GM19025 (cell line): ENCODE data around the gene TSHZ2.
"Not testable (repeated sequence)": the region's sequence is repeated elsewhere in the genome, so short reads cannot be mapped to it uniquely, and the experiment has no call there.

ENCODE experiments used
- ATAC-seq: cut with Tn5 transposase; IDR thresholded peaks from one replicate; pipeline ENCODE4 v1.9.1; 2021; ENCODE audit warnings: mild to moderate bottlenecking, low read depth, moderate library complexity; ENCODE audit not compliant: unreplicated experiment

Gene TSHZ2

DNA sequence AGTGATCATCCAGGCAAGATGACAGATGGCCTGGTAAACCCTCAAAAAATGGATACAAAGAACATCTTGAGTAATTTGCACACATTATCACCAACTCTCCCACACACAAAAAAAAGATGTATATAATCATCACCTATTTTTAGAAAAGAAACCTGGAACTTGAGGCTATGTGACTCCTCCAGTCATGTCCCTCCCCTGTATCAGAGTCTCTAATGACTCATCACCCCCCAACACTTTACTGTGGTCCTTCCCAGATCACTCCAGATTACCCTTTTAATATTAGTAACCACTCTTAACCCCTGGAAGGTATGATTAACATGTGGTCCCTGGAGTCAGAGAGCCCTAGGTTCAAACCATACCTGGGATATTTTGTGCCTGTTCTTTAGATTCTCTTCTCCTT, 476.7 kb downstream of the TSHZ2 start:
- no peak for ATAC-seq

DNA sequence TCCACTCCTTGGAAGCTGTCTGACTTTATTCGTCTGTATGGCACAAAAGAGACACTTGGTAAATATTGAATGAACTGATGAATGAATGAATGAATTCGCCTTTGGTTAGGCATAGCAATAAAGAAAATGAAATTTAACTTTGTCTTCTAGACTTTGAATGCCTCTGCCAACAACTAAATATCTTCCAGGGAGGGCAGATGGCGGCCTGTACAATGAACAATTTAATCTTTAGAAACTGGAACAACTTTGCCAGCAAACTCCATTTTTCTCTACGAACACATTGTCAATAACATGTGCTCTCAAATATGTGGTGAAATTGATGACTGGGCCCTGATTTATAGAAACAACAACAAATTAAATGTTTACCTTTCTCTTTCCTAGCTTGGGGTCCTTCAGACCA, 480.9 kb downstream of the TSHZ2 start:
- no peak for ATAC-seq

DNA sequence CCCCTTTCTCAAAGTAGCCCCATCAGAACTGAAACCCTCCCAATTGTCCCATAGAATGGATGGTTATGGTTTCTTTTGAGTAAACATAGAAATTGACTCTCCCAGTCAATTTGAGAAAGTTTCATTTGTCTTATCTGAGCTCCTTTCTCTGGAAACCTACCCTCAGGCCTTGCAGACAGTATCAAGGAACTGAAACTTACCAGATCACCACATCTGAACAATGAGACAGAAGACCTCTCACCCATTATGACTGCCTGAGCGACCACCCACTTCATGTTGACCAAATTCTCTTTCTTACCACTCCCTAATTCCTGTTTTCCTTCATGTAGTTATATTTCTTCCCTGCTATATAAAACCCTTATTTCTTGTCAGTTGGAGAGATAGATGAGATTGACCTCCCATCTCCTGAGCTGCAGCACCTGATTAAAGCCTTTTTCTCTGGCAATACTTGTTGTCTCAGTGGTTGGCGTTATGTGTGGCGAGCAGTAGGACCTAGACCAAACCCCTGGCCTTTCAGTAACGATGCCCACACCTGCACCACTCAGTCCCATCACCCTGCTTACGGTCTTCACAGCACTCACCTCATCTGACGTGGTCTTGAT, 482.6 kb downstream of the TSHZ2 start:
- no peak for ATAC-seq

DNA sequence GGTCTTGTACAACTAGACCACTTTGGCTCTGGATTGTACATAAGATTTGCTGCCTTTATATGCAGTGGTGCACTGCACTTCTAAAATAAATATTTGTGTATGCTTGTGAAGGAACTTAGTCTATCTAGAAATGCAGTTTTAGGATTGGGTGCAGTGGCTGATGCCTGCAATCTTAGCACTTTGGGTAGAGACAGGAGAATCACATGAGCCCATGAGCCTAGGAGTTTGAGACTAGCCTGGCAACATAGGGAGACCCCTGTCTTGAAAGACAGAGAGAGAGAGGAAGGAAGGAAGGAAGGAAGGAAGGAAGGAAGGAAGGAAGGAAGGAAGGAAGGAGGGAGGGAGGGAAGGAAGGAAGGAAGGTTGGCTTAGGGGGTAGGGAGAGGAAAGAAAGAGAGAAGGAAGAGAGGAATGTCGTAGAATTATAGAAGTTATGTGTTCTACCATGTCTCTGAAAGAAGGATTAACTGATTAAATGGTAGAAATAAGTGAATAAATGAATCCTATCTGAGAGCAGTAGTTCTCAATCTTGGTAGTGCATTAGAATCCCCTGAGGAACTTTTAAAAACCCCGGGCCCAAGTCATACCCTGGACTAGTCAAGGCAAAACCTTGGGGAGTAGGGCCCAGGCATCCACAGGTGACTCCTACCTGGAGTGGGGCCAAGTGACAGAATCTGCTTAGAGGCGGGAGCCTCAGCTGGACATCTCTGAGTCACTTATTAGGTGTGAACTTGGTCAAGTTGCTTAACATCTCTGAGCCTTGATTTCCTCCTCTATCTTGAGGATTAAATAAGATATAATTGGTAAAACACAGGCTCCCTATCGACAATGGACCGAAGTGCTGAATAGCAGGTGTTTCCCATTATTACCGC, 491.2 kb downstream of the TSHZ2 start:
- no peak for ATAC-seq

DNA sequence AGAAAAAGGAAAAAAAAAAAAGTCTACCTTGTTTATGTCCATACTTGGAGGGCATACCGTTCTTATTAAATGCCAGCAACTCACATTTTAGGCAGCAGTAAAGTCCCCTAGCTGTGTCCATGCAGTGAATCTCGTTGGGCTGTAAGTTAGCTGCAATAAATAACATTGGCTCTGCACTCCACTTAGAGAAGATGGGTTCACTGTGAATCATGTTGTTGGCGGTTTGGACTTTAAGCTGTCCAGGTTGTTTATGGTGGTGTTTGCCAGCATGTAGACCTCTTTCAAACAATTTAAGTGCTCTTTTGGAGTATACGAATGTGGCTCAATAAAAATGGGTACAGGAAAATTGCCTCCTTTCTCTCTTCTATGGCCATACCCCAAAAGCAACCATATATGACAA, 494.1 kb downstream of the TSHZ2 start:
- no peak for ATAC-seq

DNA sequence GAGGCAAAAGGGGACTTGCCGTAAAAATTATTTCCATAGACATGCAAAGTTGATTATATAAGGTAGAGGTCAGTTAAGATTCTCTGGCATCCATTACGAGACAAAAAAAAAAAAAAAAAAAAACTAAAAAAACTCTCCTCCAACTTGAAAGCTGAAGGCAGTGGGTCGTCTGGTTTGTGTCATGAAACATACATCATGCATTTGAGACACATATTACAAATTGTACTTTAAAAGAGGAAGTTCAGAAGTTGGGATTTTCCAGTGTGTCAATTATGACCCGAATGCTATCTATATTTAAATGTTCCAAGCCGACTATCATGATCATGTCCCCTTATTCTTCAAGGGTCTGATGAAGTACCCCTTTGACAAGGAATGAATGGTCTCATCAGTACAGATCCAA, 496.4 kb downstream of the TSHZ2 start:
- no peak for ATAC-seq

DNA sequence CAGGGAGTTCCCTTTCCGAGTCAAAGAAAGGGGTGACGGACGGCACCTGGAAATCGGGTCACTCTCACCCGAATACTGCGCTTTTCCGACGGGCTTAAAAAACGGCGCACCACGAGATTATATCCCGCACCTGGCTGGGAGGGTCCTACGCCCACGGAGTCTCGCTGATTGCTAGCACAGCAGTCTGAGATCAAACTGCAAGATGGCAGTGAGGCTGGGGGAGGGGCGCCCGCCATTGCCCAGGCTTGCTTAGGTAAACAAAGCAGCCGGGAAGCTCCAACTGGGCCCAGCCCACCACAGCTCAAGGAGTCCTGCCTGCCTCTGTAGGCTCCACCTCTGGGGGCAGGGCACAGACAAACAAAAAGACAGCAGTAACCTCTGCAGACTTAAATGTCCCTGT, 500.7 kb downstream of the TSHZ2 start:
- ATAC-seq: not testable (repeated sequence)

DNA sequence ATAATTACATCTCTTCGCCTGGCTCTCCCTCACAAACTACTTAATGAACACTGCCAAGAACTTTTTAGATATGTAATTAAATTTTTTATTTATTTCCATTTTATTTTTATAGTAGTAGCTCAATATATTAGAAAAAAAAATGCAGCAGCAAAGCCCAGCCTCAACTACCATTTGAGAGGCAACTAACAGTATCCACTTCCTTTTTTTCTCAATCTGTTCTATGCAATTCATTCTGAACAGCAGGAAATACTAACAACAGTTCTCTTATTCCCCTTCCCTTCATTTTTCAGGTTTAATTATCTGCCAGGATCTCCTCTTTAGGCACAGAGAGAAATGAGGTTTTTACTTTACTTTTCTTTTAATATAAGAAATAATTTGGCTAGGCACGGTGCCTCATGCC, 508.8 kb downstream of the TSHZ2 start:
- ATAC-seq: no peak

DNA sequence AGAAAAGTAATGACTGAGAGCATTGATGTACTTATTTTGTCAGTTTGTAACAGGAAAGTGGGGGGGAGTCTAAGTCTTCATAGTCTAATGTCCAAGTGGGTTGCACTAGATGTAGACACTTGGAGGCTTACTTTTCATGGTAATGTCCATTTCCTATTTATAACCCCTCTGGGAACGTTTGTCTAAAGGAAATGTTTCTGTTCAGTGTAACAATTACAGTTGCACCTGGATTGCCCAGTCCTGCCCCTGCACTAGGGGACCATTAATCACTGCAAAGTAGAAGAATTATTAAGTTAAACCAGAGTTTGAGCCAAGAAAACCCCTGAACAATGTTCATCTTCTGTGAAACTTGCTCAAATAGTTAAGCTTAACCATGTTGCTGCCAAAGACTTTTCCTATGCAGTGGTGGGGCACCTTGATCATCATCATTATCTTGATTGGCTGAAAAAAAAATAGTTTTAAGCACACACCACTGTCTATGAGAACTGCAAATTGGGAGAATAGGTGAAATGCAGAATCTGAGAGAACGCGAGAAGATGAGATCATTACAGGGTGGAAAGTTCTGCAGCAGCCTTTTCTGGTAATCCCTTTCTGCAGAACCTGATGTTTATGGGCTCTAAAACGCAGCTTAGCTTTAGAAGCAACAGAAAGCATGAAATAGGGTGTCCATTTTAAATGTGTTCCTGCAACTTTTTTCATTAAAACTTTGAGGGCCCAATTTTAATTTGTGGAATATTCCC, 515.5 kb downstream of the TSHZ2 start:
- ATAC-seq: no peak

DNA sequence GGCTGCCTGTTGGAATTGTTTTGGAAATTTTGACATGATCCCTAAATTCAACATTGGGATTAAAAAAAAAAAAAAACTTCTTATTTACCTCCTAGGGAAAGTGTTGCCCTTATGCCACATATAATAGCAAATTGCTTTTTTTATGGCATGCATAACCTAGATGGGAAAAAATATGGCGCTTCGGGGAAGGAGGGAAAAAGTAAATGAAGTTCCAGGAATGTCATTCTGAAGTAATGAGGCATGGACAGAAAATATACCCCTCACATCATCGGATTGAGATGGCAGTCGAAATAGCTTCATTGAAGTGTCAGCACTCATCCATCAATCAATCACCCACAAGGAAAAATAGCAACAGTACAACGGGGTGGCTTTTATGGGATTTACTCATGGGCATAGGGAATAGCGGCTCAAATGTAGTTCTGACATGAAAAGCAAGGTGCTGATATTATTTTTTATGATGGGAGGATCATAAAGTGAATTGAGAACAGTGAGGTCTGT, 516.7 kb downstream of the TSHZ2 start:
- ATAC-seq: no peak

DNA sequence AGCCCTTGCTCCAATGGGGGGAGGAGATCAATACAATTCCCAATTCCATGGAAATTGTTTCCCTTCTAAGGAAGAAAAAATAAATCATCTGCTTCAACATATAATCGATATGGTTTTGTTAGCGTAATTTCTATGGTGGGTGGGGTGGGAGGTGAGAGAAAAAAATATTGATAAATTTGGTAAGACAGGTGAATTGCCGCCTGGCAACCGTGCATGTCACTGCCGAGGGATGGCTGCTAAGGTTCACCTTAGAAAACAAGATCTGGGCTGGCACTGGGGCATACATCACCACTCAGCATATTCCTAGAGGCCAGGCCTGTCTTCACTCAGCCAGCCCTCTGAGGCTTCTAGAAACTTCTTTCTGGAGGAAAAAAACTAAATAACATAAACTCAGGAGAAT, 517.4 kb downstream of the TSHZ2 start:
- no peak for ATAC-seq

DNA sequence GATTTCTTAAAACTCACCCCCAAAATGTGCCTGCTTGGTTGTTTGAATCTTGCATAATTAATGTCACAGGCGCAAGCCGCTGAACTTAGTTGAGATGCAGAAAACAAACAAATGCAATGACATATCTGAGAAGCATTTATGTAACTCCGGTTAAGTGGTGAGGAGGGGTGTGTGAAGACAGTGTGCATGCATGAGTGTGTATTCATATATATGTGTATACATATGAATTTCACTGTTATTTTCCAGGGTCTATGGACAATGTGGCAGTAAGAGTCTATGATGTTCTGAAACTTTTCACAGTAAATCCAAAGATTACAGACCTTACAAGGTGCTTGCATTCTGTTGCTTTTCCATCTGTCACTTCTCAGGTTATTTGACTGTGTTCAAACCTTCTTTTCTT, 518.5 kb downstream of the TSHZ2 start:
- ATAC-seq: no peak

DNA sequence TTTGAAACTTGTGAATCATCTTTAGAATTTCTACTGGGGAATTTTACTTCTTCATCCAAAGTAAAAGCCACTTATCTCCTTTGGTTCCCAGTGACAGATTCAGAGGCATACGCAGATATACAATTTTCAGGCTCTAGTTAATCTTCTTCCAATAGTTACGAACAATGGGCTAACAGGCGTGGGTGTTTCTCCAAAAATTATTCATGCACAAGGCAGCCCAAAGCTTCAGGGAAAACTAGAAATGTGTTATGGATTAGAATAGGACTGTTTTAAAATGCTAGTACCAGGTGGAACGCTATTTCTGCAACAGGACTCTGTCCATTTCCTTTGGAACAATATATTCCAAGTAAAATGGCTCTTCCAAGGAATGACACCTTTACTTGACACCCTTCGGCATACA, 519.3 kb downstream of the TSHZ2 start:
- ATAC-seq: no peak

DNA sequence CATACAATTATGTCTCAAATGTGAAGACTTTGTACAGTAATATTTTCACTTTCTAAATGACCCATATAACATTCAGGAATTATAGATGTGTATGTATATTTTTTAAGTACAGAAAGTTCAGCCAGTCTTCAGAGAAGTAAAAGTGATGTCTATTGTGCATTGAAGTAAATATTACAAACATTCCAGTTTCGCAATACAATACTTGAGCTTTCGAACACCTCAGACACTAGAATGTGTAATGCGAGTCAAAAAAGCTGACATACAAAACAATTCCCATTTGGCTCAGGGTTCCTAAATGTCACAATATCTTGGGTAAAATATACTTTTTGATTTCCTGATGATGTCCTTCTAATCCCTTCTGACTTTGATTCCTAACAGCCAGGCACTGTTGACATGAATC, 520.1 kb downstream of the TSHZ2 start:
- no peak for ATAC-seq

DNA sequence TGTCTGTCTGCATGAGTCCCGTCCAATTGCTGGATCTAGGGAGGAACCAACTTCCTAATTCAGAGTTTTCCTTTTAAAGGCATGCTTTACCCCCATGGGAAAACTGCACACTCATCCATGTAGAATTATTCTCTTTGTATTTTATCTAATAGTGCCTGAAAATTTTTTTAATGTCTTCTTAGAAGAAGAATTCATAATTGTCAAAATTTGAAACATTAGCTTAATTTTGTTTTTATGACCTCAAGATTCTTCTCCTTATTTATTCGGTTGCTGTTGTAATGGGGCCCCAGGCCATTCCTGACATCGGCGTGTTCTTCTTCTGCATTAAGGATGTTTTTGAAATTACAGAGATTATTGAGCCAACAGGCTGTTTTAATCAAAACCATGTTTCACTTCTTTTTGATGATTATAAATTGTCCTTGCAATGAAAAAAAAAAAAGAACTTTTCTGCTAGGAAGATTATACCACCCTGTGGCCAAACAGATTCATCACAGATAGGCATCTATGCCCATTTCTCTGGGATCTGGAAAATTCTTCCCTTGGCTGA, 521.2 kb downstream of the TSHZ2 start:
- ATAC-seq: no peak

DNA sequence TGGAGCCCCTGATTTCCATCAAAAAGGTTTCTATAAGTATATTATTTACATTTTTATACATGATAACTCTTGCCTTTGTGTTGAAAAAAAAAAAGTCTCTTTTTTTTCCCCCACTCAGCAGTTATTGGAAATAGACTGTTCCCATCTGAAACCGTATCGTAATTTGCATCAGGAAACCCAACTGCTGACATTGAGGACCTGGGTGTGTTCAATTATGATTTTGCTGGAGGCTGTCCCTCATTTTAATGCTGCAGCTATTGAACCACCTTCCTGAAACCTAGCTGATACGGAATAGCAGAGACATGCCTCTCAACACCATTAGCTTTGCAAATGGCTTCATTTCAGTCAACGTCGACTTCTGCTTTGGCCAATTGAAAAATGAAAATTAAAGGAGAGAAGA, 522.6 kb downstream of the TSHZ2 start:
- no peak for ATAC-seq

DNA sequence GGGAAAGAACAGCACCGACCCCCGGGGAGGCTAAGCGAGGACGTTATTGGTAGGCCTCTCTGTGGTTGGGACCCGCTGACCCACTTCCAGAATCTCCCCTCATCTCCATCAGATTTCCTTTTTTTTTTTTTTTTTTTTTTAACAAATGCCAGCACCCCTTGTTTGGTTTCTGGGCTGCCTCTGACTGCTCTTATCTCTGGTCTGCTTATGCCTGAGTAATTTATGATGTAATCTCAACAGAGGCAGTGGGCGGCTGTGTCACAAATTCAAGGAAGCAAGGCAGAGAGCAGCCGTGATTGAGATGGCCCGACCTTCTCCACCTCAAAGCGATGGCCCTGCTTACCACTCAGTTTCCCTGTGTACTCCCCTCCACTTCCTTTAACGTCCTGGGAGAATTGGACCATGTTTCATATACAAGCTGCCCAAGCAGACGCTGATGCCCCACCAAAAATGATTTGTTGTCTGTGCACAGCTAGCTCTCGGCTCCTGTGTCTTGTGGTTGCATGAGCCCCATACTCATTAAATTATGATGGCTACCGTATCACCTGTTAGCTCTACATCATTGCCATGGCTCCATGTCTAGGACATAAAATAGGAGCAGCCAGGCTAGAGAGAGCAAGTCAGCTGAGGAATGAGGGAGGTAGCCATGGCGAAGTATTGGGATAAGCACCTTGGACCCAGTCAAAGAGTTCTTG, 523.4 kb downstream of the TSHZ2 start:
- no peak for ATAC-seq

DNA sequence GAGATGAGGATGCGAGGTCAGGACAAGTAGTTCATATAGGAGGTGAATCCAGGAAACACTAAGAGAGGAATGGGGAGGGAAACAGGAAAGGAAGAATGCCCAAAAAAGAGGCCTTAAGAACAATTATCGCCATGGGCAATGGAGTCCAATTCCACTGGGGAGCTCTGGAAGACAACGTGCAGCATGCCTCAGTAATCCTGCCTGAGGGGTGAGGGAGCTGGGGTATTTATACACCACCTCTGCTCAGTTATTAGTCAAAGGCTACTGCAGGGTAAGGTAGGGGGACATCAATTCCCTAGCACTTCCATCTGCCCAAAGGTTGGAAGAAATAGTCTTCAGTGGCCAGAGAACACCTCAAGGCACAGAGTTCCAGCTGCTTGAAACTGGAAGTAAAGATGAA, 525.1 kb downstream of the TSHZ2 start:
- no peak for ATAC-seq

DNA sequence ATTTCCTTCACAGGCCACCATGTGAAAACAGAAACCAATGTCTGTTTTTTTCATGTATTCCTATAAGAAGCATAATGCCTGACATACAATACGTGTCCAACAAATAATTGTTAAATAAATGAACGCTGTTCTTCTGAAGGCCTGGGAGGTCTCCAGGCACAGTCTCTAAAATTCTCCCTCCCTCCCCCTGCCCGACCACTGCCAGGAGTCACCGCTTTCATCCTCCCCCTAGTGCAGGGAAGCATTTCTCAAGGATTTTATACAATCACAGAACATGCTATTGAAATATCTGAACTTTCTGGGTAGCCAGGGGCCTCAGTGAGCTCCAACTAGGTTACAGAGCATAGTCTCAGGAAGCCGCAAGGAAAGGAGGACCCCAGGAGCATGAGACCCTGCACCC, 526.2 kb downstream of the TSHZ2 start:
- no peak for ATAC-seq

DNA sequence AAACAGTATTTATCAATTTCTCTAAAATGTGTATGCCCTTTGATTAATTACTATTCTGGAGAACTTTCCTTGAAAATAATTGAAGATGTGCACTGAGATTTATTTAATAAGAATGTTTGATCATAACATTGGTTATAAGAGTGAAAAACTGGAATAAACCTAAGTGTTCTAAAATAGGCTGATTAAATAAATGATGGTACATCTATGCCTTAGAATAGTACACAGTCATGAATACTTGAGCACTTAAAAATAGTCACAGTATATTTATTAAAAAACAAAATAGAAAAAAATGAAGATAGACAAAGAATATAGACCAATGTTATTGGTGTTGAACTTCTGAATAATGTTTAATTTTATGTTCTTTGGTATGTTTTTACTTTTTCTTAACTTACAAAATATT, 528.5 kb downstream of the TSHZ2 start:
- no peak for ATAC-seq

DNA sequence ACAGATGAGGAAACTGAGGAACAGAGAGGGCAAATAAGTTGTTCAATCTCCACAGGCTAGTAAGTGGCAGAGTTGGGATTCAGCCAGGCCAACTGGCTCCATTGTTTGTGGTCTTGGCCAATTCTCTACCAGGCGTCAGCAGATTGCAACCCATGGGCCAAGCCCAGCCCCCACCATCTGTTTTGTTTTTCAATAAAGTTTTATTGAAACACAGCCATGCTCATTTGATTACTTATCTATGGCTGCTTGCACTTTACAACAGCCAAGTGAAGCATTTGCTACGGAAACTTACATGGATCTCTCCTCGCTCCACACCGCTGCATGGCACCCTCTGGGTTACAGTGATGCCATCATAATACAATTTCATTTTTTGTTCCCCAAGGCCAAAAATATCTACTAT, 530.7 kb downstream of the TSHZ2 start:
- no peak for ATAC-seq
